A673 (cell line): ENCODE results near the gene GANC. TPM values are rescaled to one million over a fixed set of nuclear protein-coding genes. Genes with fewer than 3 reads are reported as not detected.

Experiments
- BruUV-seq: library from RNA; stranded (reverse); fragments of 400-500 nt; replicated peaks from 2 replicates; lab custom pipeline; 2021; lab: Mats Ljungman, UMichigan
- CTCF ChIA-PET: fragments of 300-600 bp; sonication (Branson Sonifier 250); formaldehyde crosslinking; loops from one replicate; lab custom pipeline; 2022; ENCODE audit warnings: antibody characterized with exemption; lab: Charles Lee
- POLR2A ChIA-PET: fragments of 300-600 bp; sonication (Branson Sonifier 250); formaldehyde crosslinking; loops from one replicate; lab custom pipeline; 2022; ENCODE audit warnings: antibody characterized with exemption; ENCODE audit not compliant: low non-redundant PET; lab: Charles Lee
- DNase-seq: peaks from one replicate; pipeline ENCODE4 v3.0.0-alpha.2; 2015; ENCODE audit warnings: low spot score
- H3K27ac ChIP-seq: fragments of 200-600 bp; sonication (generic); 2 replicates; pipeline ENCODE4 v1.5.1; 2016; ENCODE audit warnings: mixed run types, low read depth, mild to moderate bottlenecking, mixed read lengths, antibody characterized with exemption, low read length; ENCODE audit not compliant: poor library complexity, severe bottlenecking
- H3K27me3 ChIP-seq: fragments of 200-600 bp; sonication (generic); replicated peaks from 2 replicates; pipeline ENCODE4 v1.6.1; 2017; ENCODE audit warnings: mixed run types, low read depth, mild to moderate bottlenecking, mixed read lengths, antibody characterized with exemption, low read length; ENCODE audit not compliant: insufficient read depth, poor library complexity
- H3K36me3 ChIP-seq: fragments of 200-600 bp; sonication (generic); 2 replicates; pipeline ENCODE4 v1.6.1; 2016; ENCODE audit warnings: mixed run types, mild to moderate bottlenecking, mixed read lengths, antibody characterized with exemption, low read length; ENCODE audit not compliant: insufficient read depth, poor library complexity, severe bottlenecking
- H3K4me1 ChIP-seq: fragments of 200-600 bp; sonication (generic); 2 replicates; pipeline ENCODE4 v1.6.1; 2017; ENCODE audit warnings: mixed run types, mild to moderate bottlenecking, mixed read lengths, antibody characterized with exemption, low read length; ENCODE audit not compliant: insufficient read depth, poor library complexity, severe bottlenecking
- H3K4me3 ChIP-seq: fragments of 200-600 bp; sonication (generic); 2 replicates; pipeline ENCODE4 v1.5.1; 2016; ENCODE audit warnings: low read depth, mixed run types, mild to moderate bottlenecking, mixed read lengths, low read length; ENCODE audit not compliant: poor library complexity, severe bottlenecking
- H3K9me3 ChIP-seq: fragments of 200-600 bp; sonication (generic); 2 replicates; pipeline ENCODE4 v1.6.1; 2016; ENCODE audit warnings: mixed run types, low read depth, mild to moderate bottlenecking, mixed read lengths, antibody characterized with exemption, low read length; ENCODE audit not compliant: poor library complexity, severe bottlenecking
- CTCF ChIP-seq: fragments of 300-800, 200-600 bp; sonication (generic); conservative IDR thresholded peaks from 2 replicates; pipeline ENCODE4 v1.5.1; 2017; ENCODE audit warnings: low read depth, mild to moderate bottlenecking, antibody characterized with exemption, low read length, moderate library complexity, mixed read lengths
- EZH2 ChIP-seq: fragments of 200-600 bp; sonication (generic); IDR thresholded peaks from 2 replicates; pipeline ENCODE4 v1.6.1; 2017; ENCODE audit warnings: borderline replicate concordance, low read depth, mild to moderate bottlenecking, mixed read lengths, antibody characterized with exemption, low read length; ENCODE audit not compliant: poor library complexity, severe bottlenecking
- intact Hi-C: fragments of 100-400 bp; cut with micrococcal nuclease; formaldehyde crosslinking; loops from one replicate; pipeline ENCODE4 v1.10.0; 2022; ENCODE audit not compliant: unreplicated experiment
- total RNA-seq: library from RNA; stranded (reverse); gene quantifications from 2 replicates; pipeline ENCODE4 v1.2.3, GENCODE V29; 2021

The GANC gene
- total RNA-seq, 1 experiment from 2014 or later, result 28.2 TPM

- POLR2A ChIA-PET, result no interaction called here
- CTCF ChIA-PET, result no interaction called here
- intact Hi-C loops, result no loop called here
- no peak for DNase-seq
- no TSS peak for BruUV-seq
- peaks cover 41% of the 10 kb centered on the region for H3K36me3 ChIP-seq
- H3K4me1 ChIP-seq, result no peaks in the 10 kb centered on the region
- H3K9me3 ChIP-seq, result no peaks in the 10 kb centered on the region
- no peak overlapping the region for H3K4me3 ChIP-seq
- H3K27ac ChIP-seq, result no peak overlapping the region
- no peaks in the 10 kb centered on the region for H3K27me3 ChIP-seq
- TF ChIP-seq CTCF (no peak), EZH2 (no peak)
Observed at GRCh38 chr15:42231088-42231487, 41.9 kb upstream of the GANC start.

- H3K36me3 ChIP-seq, result peaks cover 39% of the 10 kb centered on the region
Observed at GRCh38 chr15:42232606-42233005, 40.4 kb upstream of the GANC start.

GRCh38 chr15:42233107-42233506 lies 39.9 kb upstream of the GANC start:
- peaks cover 40% of the 10 kb centered on the region for H3K36me3 ChIP-seq
- BruUV-seq, result no TSS peak

More at GRCh38 chr15:42232606-42233005, 40.4 kb upstream of the GANC start:
- no peak for TF ChIP-seq CTCF
- no peak overlapping the region for H3K4me3 ChIP-seq
- H3K9me3 ChIP-seq, result no peaks in the 10 kb centered on the region
- CTCF ChIA-PET, result no interaction called here
- POLR2A ChIA-PET, result no interaction called here
- DNase-seq, result no peak
- intact Hi-C loops, result no loop called here
- no peaks in the 10 kb centered on the region for H3K4me1 ChIP-seq
- H3K27me3 ChIP-seq, result no peaks in the 10 kb centered on the region
- H3K27ac ChIP-seq, result no peak overlapping the region
- no TSS peak for BruUV-seq

More at GRCh38 chr15:42233107-42233506, 39.9 kb upstream of the GANC start:
- ChIA-PET CTCF (no interaction called here), POLR2A (no interaction called here)
- Histone ChIP-seq H3K4me3 (no peak overlapping the region), H3K27ac (no peak overlapping the region), H3K4me1 (no peaks in the 10 kb centered on the region), H3K9me3 (no peaks in the 10 kb centered on the region), H3K27me3 (no peaks in the 10 kb centered on the region)
- intact Hi-C loops, result no loop called here
- TF ChIP-seq CTCF, result no peak
- no peak for TF ChIP-seq EZH2
- DNase-seq, result no peak
